GM12874 (cell line): ENCODE results near the gene SCO2.

Experiments
- TF ChIP-seq, protein P1 (sequence below): IDR thresholded peaks from 2 replicates; pipeline ENCODE4 v1.5.1; 2011; ENCODE audit warnings: low read depth, mild to moderate bottlenecking, control low read depth, low read length, moderate library complexity; ENCODE audit not compliant: insufficient read depth

Gene SCO2

DNA sequence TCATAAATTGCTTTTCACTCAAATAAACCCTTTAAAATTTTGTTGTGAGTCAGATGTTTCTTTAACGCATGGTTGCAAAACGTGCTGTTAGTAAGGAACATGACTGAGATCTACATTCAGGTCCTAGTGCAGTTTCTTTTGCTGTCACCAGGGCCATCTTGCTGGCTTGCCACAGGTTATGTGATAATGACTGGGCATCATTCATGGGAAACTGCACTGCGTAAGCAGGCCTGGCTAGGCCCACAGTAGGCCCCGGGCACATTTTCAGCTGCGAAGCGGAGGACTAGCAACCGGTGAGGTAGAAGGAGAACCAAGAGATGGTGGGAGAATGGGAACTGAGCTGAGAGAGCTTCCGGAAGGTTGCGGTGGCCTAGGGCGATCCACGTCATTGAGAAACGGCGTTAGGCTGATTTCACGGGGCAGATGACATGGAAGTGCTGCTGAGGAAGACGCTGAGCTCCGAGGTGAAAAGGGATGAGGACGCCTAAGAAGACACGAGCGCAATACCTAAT lies 17.1 kb upstream of the SCO2 start:
- TF ChIP-seq, protein P1, sequence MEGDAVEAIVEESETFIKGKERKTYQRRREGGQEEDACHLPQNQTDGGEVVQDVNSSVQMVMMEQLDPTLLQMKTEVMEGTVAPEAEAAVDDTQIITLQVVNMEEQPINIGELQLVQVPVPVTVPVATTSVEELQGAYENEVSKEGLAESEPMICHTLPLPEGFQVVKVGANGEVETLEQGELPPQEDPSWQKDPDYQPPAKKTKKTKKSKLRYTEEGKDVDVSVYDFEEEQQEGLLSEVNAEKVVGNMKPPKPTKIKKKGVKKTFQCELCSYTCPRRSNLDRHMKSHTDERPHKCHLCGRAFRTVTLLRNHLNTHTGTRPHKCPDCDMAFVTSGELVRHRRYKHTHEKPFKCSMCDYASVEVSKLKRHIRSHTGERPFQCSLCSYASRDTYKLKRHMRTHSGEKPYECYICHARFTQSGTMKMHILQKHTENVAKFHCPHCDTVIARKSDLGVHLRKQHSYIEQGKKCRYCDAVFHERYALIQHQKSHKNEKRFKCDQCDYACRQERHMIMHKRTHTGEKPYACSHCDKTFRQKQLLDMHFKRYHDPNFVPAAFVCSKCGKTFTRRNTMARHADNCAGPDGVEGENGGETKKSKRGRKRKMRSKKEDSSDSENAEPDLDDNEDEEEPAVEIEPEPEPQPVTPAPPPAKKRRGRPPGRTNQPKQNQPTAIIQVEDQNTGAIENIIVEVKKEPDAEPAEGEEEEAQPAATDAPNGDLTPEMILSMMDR = no peak

- TF ChIP-seq, protein P1 = no peak
Observed at GRCh38 chr22:50540381-50540780, 15.0 kb upstream of the SCO2 start.

DNA sequence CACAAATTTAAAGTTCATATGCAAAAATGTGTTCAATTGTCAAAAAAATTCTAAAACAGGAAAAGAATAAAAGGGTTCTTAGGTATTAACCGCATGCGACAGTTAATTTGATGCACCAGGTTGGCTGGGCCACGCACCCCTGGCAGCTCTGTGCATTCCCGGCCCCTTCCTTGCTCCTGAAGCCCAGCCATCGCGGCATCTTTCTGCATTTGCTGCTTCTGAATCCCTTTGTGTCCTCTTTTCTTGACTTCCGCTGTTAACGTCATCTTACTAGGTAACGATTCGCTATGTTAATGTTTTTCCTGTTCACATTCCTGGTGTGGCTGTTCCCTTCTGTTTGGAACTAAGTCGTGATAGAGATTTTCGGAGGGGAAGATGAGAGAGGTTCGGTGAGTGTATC lies 12.4 kb upstream of the SCO2 start:
- TF ChIP-seq, protein P1 = no peak

DNA sequence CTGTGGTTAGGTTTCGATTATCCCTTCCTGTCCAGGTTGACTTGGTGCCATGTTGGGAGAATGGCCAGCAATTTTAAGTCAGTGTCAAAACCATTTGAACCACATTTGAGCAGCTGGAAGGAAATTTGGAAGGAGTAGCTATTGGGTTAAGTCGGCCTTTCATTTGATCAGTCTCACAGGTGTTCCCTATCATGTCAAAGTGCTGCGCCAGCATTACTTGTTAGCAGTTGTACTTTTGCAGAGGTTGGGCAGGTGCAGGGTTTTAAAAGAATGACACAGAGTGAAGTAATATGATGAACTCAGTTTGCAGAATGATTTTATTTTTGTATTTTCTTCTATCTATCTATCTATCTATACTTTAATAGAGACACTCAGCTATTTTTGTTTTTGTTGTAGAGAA lies 10.8 kb upstream of the SCO2 start:
- TF ChIP-seq, protein P1 = no peak

GRCh38 chr22:50535113-50535512 lies 9.7 kb upstream of the SCO2 start:
- TF ChIP-seq, protein P1 = no peak

- TF ChIP-seq, protein P1 = no peak
Observed at GRCh38 chr22:50532824-50533796, 7.7 kb upstream of the SCO2 start.

DNA sequence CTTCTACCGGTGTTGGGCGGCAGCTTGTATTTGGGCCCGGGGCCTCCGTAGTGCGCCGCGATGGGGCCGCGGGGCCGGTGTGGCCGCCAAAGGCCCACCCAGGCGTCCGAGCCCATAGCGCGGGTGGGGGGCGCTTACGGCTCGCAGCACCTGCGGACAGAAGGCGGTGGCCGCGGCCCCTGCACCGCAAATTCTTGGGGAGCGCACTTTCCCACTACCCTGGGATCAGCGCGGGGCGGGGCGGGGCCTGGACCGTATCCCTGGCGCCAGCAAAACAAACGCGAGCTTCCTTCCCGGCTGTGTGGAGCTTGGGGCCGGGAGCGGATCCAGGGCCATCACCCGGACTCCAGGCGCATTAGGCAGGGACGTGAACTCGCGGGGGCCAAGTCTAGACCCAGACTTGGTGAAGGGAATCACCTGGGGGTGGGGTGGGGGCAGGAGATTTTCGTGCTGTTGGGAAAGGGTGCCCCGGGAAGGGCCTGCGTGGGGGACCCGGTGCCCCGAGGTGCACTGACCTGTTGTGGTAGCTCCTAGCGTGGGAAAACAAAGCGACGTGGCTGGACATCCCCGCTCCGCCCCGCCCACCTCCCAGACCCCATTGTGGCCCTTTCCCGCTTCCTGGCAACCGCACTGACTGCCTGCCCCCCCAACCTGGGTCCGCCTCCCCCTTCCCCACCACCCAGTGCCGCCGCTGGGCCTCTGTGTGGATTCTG lies 6.7 kb upstream of the SCO2 start:
- TF ChIP-seq, protein P1 = no peak
